HG02623 (cell line): Measurements from ENCODE around the gene ZBTB9.
"Not testable (repeated sequence)": the region's sequence is repeated elsewhere in the genome, so short reads cannot be mapped to it uniquely, and the experiment has no call there.

Experiments used
- ATAC-seq: cut with Tn5 transposase; IDR thresholded peaks from one replicate; pipeline ENCODE4 v1.9.1; 2021; ENCODE audit warnings: moderate library complexity; ENCODE audit not compliant: unreplicated experiment

The ZBTB9 gene

GRCh38 chr6:33458676-33459075 is 4.3 kb downstream of the ZBTB9 start:
- ATAC-seq, result no peak

- ATAC-seq, result no peak
Observed at GRCh38 chr6:33459226-33459625, 4.8 kb downstream of the ZBTB9 start.

GRCh38 chr6:33466075-33466735 is 11.8 kb downstream of the ZBTB9 start:
- no peak for ATAC-seq

DNA sequence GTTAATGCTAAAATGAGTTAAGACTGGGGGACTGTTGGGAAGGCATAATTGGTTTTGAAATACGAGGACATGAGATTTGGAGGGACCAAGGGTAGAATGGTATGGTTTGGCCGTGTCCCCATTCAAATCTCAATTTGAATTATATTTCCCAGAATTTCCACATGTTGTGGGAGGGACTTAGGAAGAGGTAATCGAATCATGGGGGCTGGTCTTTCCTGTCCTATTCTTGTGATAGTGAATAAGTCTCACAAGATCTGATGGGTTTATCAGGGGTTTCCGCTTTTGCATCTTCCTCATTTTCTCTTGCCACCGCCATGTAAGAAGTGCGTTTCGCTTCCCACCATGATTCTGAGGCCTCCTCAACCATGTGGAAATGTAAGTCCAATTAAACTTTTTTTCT is 12.7 kb downstream of the ZBTB9 start:
- no peak for ATAC-seq

- ATAC-seq, result no peak
Observed at GRCh38 chr6:33469661-33470060, 15.3 kb downstream of the ZBTB9 start.

DNA sequence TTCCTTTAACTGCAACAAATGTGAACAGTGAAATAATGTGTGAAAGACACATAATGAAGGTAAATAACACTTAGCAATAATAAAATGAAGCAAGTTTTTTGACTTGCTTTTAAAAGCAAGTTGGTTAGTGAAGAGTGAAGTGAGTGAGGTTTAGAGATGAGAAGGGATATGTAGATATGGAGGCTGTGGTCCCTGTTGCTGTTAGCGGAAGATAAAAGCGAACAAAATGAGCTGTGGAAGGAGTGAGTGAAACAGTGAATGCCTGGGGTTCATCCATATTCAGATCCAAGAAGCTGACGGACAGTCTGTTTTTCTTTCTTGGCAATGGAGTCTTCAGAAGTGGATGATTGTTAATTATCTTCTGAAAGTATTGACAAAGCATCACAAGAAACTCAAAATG is 23.5 kb downstream of the ZBTB9 start:
- ATAC-seq, result no peak

- no peak for ATAC-seq
Observed at GRCh38 chr6:33481192-33481591, 26.8 kb downstream of the ZBTB9 start.

- ATAC-seq, result not testable (repeated sequence)
Observed at GRCh38 chr6:33482620-33483019, 28.2 kb downstream of the ZBTB9 start.

- no peak for ATAC-seq
Observed at GRCh38 chr6:33483678-33484077, 29.3 kb downstream of the ZBTB9 start.

- not testable (repeated sequence) for ATAC-seq
Observed at GRCh38 chr6:33484673-33485262, 30.4 kb downstream of the ZBTB9 start.

- ATAC-seq, result not testable (repeated sequence)
Observed at GRCh38 chr6:33485680-33486079, 31.3 kb downstream of the ZBTB9 start.

DNA sequence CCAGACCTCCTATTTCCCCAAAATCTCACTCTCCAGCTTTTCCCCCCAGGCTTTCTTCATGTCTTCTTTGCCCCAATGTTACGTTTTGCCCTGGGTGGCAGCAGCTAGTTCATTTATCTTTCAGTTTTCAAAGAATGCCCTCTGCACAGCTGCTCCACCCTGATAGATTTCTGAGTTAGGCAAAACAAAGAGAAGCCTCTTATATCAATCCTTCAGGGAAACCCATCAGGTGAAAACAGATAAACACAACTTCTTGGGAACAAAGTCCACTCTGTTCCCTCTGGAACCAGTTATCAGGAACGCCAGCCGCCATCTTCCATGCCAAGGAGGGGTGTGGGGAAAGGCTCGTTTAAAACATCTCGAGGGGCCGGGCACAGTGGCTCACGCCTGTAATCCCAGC is 34.0 kb downstream of the ZBTB9 start:
- ATAC-seq, result no peak

- no peak for ATAC-seq
Observed at GRCh38 chr6:33490198-33490597, 35.8 kb downstream of the ZBTB9 start.

DNA sequence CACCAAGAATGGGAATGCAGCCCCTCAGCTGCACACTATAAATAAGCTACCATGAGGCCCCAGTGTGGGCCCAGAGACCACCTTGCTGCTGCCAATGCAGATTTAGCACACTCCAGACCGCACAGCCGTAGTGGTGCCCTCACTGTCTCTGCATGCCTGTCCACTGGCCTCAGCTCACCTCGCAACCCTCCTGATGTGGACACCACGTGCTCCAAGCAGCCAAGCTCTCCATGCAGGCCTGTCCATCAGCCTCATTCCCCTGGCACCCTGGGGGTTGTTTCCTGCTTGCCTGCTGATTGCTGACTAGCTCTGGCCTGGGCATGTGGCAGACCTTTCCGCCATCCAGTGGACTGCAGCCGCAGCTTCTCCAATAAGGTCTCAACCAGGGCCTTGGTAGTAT is 36.2 kb downstream of the ZBTB9 start:
- no peak for ATAC-seq

- no peak for ATAC-seq
Observed at GRCh38 chr6:33492093-33492492, 37.7 kb downstream of the ZBTB9 start.

- no peak for ATAC-seq
Observed at GRCh38 chr6:33497157-33497556, 42.8 kb downstream of the ZBTB9 start.

DNA sequence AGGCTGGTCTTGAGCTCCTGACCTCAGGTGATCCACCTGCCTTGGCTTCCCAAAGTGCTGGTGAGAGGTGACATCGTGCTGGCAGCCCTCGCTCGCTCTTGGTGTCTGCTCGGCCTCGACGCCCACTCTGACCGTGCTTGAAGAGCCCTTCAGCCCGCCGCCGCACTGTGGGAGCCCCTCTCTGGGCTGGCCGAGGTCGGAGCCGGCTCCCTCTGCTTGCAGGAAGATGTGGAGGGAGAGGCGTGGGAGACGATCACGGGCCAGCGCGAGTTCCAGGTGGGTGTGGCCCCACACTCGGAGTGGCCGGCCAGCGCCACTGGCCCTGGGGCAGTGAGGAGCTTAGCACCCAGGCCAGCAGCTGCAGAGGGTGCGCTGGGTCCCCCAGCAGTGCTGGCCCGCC is 48.1 kb downstream of the ZBTB9 start:
- ATAC-seq, result no peak

- ATAC-seq, result no peak
Observed at GRCh38 chr6:33504486-33504885, 50.1 kb downstream of the ZBTB9 start.

GRCh38 chr6:33505548-33506370 is 51.4 kb downstream of the ZBTB9 start:
- no peak for ATAC-seq
